Measurements from ENCODE around the gene PRSS22. TPM values are rescaled to one million over a fixed set of nuclear protein-coding genes. Genes with fewer than 3 reads are reported as not detected.

The PRSS22 gene
- total and polyA plus RNA-seq, 10 of the 15 experiments (the other 5 are each of a cell fraction or from before 2014, with no cell fraction given) = not detected

GRCh38 chr16:2867987-2868789 lies 10.2 kb upstream of the PRSS22 start (continued):
- TF ChIP-seq NKRF (conservative IDR thresholded peaks at IDR 0.05) (peak; percentile 59), E4F1 (IDR thresholded peaks at IDR 0.05; ENCODE audit: borderline replicate concordance, partially characterized antibody) (no peak), CHD2 (IDR thresholded peaks at IDR 0.05; ENCODE audit: borderline replicate concordance, low read depth, low read length) (peak; percentile 45; the same call in 1 of the 2 replicates), RBBP5 (conservative IDR thresholded peaks at IDR 0.05) (no peak), EP300 (IDR thresholded peaks at IDR 0.05; ENCODE audit: borderline replicate concordance in 1 of 2, control insufficient read depth in 1 of 2, low read depth in 2 of 2, low read length in 2 of 2) (peak in 1 of 2 experiments; percentile 28; a peak in 1 of 4 replicates), ZNF274 (IDR thresholded peaks at IDR 0.05; ENCODE audit: insufficient read depth, insufficient read length) (no peak), JUND (IDR thresholded peaks at IDR 0.05; ENCODE audit: low read depth, low read length) (no peak), CHD1 (IDR thresholded peaks at IDR 0.05; ENCODE audit: low read depth, low read length) (no peak), SP1 (IDR thresholded peaks at IDR 0.05; ENCODE audit: low read depth, low read length) (no peak), YY1 (IDR thresholded peaks at IDR 0.05; ENCODE audit: low read depth, low read length) (peak; percentile 98), IRF3 (IDR thresholded peaks at IDR 0.05) (no peak), CREB1 (IDR thresholded peaks at IDR 0.05; ENCODE audit: low read depth) (peak; percentile 76), NRF1 (conservative IDR thresholded peaks at IDR 0.05; ENCODE audit: low read depth, low read length) (no peak), ATF7 (IDR thresholded peaks at IDR 0.05; ENCODE audit: low read depth) (peak; percentile 76), TCF12 (IDR thresholded peaks at IDR 0.05; ENCODE audit: low read depth, low read length) (peak; percentile 67; the same call in 1 of the 2 replicates), NFYA (IDR thresholded peaks at IDR 0.05; ENCODE audit: borderline replicate concordance, low read depth, low read length) (no peak), FOS (IDR thresholded peaks at IDR 0.05; ENCODE audit: borderline replicate concordance, extremely low read depth, insufficient read length) (no peak), NR2F1 (conservative IDR thresholded peaks at IDR 0.05) (peak; percentile 68), RUNX3 (IDR thresholded peaks at IDR 0.05; ENCODE audit: low read length) (peak; percentile 93), SUZ12 (IDR thresholded peaks at IDR 0.05; ENCODE audit: unreplicated experiment) (no peak), CREM (IDR thresholded peaks at IDR 0.05; ENCODE audit: low read depth) (peak; percentile 57; the same call in 1 of the 2 replicates), ELK1 (IDR thresholded peaks at IDR 0.05; ENCODE audit: low read depth, low read length) (peak; percentile 90)

All from GM12878 (cell line).